Measurements from ENCODE around the gene LAG3.

Gene LAG3

GRCh38 chr12:6824901-6825381 lies 52.6 kb downstream of the LAG3 start:
- no peak for DNase-seq

DNA sequence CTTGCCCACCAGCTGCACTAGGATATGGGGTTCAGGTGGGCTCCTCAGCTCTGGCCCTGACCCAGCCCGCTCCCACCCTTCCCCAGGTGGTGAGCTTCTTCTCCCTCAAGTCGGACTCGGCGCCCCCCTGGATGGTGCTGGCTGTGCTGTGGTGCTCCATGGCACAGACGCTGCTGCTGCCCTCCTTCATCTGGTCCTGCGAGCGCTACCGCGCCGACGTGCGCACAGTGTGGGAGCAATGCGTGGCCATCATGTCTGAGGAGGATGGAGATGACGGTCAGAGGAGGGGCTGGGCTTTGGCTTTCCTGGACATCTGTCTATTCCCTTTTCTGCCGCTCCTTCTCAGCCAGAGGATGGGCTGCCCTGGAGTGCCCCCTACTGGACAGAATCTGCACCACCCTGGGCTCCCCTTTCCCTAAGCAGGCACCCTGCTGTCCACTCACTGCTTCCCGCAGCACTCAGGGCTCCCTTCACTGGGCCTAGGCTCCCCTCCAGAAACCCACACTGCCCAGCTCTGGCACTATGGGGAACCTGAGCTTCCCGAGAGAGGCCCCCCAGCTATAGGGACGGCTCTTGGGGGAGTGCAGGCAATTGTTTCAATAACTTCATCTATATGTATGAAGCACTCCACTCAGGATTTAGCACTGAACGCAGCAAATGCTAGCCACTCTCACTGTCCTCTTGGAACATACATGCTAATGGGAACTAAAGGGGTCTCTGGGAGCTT lies 53.2 kb downstream of the LAG3 start:
- peak; percentile 8 for DNase-seq

DNA sequence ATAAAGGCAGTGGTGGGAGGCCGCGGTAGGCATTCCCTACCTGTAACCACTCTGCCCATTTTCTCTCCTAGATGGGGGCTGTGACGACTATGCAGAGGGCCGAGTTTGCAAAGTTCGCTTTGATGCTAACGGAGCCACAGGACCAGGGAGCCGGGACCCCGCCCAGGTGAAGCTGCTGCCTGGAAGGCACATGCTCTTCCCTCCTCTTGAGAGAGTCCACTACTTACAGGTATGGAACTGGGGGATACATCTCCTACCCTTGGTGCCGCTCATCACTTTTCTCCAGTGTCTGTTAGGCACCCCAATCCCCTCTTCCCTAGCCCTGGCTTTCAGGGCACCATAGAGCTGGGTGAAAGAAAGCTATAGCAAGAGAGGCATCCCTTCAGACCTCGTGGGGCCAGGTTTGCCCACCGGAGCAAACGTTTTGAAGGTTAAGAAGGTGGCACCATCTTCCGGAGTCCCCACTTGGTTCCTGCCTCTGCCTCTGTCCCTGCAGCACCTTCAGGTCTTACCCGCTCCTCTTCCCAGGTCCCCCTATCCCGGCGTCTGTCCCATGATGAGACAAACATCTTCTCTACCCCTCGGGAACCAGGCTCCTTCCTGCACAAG lies 53.9 kb downstream of the LAG3 start:
- DNase-seq: no peak

DNA sequence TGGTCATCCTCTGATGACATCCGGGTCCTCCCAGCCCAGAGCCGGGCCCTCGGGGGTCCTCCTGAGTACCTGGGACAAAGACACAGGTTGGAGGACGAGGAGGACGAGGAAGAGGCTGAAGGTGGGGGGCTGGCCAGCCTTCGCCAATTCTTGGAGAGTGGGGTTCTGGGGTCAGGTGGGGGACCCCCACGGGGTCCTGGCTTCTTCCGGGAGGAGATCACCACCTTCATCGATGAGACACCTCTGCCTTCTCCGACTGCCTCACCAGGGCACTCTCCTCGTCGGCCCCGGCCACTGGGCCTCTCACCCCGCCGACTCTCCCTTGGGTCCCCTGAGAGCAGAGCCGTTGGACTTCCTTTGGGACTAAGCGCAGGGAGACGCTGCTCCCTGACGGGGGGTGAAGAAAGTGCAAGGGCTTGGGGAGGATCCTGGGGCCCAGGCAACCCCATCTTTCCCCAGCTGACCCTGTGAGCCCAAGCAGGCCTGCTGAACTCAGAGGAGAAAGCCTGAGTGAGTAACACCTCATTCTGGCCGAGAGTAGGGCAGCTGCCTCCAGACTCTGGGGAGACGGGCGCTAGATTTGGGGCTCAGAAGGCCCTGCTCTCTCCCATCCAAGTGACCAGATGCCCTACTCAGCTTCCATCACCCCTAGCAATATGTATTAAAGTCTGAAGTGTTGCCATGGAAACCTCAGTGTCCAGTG lies 54.6 kb downstream of the LAG3 start:
- DNase-seq: no peak

- DNase-seq: peak; percentile 84
These were observed 55.2 kb downstream of the LAG3 start for GRCh38 chr12:6827437-6827911.

All from DMS79 (cell line).